HG02973 (cell line): Measurements from ENCODE around the gene TLR2.
A peak's percentile ranks its signal among the peaks of the same experiment; 100 is the strongest.

ENCODE experiments used
- ATAC-seq: cut with Tn5 transposase; IDR thresholded peaks from one replicate; pipeline ENCODE4 v1.9.1; 2021; ENCODE audit warnings: moderate library complexity; ENCODE audit not compliant: unreplicated experiment

The TLR2 gene, protein sequence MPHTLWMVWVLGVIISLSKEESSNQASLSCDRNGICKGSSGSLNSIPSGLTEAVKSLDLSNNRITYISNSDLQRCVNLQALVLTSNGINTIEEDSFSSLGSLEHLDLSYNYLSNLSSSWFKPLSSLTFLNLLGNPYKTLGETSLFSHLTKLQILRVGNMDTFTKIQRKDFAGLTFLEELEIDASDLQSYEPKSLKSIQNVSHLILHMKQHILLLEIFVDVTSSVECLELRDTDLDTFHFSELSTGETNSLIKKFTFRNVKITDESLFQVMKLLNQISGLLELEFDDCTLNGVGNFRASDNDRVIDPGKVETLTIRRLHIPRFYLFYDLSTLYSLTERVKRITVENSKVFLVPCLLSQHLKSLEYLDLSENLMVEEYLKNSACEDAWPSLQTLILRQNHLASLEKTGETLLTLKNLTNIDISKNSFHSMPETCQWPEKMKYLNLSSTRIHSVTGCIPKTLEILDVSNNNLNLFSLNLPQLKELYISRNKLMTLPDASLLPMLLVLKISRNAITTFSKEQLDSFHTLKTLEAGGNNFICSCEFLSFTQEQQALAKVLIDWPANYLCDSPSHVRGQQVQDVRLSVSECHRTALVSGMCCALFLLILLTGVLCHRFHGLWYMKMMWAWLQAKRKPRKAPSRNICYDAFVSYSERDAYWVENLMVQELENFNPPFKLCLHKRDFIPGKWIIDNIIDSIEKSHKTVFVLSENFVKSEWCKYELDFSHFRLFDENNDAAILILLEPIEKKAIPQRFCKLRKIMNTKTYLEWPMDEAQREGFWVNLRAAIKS

DNA sequence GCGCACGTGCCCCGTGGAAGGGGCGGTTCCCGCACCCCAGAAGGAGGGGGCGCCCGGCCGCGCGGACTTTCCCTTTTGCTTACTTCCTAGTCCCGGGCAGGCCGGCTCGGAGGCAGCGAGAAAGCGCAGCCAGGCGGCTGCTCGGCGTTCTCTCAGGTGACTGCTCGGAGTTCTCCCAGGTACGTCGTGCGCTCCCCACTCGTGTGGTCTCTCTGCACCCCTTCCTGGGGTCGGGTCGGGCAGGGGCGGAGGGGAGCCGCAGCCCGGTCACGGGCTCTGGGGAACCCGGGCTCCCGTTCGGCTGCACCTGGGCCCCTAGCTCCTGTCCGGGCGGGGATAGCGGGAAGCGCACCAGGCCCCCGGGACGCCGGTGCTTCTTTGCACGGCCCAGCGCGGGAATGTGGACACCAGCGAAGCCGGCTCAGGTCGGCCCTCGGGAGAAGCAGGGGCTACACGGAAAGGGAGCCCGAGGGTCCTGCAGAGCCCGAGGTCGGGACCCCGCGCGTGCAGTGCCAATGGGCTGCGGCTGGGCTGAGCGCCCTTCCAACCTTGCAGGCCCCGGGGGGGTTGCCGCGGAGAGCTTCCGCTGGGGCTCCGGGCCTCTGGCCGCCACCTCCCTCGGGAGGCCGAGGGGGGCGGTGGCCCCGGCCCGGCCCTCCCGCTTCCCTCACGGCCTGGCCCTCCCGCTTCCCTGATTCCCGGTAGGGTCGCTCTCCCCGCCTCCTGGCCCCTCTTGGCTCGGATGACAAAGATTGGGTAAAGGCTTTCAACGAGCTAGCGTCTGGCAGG is at the start of gene TLR2:
TSS of gene TLR2 (plus strand) at position 99 of the 789 bp plus-strand sequence. CDS start 18,628 bp downstream, outside the sequence.
- ATAC-seq, result peak; percentile 91

DNA sequence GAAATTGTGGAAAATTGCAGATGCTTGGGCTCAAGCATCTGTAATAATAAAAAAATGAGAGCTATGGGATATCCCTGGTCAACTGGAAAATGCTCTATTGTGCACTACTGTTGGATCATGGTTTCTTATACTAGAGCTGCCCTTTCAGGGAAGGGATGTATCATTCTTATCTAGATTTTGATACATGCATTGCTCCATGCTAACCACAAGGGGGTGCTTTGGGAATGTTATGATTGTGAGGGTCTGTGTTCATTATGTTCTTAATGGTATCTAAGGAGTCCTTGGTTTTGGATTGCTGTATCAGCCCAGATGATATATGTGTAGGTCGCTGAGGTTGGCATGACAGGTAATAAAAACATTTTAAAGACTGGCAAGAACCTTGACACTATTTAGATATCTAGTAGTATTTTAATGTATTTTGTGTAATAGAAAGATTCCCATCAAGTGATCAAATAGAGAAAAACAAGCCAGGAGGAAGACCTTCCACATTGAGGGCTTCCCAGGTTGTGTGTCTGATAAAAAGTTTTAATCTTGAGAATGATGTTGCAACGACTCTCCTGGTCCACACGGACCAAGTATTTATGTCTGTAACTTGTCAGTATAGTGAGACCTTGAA is 49.2 kb upstream of the TLR2 start:
- ATAC-seq, result no peak

DNA sequence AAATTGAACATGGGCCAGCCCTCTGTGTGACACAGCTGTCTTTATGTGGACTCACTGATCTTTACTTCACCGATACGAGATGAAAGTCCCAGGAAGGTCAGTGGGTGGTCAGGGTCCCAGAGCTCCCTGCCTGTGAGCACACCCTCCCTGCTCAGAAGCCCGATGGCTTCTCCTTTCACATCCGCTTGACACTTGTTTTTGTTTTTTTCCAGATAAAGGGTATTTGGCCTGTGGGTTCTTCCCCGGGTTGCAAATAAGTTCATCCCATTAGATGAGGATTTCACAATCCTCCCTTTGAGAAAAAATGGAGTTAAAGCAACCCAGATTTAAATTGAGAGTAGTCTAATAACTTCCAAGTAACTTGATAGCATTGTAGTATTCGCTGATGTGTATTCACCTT is 48.2 kb upstream of the TLR2 start:
- no peak for ATAC-seq

DNA sequence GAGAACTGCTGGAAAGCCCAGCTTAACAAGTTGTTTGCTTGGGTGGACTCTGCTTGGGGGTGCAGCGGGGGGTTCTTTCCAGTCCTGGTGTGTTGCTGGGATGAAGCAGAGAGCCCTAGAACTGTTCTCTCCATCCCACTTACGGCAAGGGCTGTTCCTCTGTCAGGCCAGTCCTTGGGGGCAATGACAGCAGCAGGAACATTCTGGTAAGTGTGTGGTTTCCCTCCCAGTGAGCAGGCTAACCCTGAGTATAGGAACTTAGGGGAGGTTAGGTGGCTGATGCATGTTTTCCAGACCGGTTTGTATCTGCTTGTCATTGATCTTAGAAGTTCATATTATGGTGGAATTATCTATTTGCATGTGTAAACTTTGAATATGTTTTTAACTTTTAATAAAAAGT is 46.9 kb upstream of the TLR2 start:
- no peak for ATAC-seq

DNA sequence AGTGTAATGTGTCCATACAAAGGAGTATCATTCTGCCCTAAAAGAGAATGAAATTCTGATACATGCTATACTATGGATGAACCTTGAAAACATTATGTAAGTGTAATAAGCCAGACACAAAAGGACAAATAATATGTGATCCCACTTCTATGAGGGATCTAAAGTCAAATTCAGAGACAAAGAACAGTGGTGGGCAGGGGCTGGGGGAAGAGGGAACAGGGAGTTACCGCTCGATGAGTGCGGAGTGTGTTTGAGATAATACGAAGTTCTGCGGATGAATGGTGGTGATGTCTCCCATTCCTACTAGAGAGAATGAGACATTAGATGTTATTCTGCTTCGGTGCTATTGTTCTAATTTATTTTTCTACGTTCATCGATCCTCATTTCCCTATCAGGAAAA is 46.1 kb upstream of the TLR2 start:
- ATAC-seq, result no peak

DNA sequence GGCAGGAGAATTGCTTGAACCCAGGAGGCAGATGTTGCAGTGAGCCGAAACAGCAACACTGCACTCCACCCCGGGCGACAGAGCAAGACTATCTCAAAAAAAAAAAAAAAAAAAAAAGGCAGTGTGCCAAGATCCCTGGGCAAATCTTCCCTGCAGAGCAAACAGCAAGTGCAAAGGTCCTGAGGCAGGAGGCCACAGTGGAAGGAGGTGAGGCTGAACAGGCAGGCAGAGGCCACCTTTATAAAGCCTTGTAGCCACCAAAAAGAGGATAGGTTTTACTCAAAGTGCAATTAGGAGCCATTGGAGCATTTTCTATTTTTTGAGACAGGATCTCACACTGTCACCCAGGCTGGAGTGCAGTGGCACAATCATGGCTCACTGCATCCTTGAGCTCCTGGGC is 45.1 kb upstream of the TLR2 start:
- no peak for ATAC-seq

DNA sequence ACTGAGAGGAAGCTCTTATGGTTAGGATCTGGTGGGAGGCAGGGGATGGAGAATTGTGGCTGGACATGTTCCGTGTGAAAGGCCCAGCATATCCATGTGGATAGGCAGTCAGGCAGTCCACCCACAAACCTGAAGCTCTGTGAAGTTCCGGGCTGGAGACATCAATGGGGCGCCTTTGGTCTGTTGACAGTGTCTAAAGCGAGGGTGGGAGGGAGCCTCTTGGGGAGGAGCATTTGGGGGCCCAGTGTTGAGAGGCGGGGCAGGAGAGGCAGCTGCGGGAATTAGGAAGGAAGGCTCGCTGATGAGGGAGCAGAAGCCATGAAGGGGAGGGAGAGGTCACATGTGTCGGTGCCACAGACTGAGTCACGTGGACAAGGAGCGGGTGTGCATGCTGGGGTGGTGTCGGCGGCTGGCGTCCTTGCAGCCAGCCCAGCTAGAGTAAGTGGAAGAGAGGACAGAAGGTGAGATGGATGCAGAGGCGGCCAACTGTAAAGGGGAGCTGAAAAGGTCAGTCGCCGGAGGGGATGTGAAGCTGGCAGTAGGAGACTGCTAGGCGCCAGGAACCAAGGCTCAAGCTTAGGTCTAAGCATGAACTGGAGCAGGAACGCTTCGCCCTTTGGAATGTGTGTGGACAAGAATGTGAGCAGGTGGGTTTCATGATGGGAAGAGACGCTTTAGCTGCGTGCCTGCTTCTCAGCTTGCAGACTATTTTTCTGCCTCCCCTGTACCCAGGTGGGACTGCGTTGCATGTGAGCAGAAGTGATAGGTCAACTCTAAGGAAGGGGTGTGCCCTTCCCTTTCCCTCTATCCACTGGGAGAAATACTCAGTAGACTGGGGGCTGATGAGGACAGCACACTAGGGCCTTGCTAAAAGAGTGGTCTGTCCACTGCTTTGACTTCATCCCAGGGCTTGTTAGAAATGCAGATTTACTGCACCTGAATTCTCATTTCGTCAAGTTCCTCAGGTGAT is 44.0 kb upstream of the TLR2 start:
- no peak for ATAC-seq

DNA sequence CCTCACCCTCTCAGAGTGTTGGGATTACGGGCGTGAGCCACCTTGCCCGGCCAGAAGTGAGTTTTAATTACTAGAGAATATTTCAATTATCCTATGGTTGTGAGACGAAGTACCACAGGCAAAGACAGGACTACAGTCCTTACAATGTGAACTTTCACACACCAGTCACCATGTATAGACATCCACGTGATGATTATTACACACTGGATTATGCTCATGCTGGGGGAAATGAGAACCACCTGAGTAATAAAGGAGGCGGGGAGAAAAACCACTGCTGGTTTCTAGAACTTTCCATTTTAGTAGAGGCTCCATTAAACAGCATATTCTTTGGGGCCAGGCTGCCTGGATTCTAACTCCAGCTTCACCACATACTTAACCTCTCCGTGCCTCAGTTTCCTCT is 42.5 kb upstream of the TLR2 start:
- ATAC-seq, result no peak

DNA sequence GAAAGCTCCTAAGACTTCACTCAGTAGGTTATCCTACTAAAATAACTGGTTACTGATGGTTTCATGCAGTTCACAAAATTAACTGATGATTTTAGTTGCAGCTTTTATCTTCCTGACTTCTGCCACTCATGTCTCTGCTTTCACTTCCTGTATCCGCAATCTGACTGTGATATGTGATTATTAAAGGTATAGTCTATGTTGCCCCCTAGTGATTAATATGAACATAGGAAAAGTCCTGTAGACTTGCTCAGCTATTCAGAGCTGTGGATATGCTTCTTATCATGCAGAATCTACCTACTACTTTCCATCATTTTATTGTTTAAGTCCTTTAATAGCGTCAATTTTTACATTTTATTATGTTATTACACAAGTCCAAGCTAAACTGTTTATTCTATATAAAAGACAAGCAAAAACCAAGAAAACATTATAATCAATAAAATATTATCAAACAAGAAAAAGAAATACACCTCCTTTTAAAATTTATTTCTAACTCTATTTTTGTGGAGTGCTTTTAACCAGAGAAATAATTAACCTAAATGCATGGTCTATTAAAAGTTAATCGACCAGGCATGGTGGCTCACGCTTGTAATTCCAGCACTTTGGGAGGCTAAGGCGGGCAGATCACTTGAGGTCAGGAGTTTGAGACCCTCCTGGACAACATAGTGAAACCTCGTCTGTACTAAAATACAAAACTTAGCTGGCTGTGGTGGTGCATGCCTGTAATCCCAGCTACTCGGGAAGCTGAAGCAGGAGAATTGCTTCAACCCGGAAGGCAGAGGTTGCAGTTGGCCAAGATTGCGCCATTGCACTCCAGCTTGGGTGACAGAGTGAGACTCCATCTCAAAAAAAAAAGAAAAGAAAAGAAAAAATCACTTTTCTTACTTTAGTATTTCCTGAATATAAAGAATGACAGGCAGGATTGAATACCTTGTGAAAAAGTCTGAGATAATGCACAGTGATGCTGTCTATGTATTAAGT is 40.4 kb upstream of the TLR2 start:
- peak; percentile 88 for ATAC-seq

DNA sequence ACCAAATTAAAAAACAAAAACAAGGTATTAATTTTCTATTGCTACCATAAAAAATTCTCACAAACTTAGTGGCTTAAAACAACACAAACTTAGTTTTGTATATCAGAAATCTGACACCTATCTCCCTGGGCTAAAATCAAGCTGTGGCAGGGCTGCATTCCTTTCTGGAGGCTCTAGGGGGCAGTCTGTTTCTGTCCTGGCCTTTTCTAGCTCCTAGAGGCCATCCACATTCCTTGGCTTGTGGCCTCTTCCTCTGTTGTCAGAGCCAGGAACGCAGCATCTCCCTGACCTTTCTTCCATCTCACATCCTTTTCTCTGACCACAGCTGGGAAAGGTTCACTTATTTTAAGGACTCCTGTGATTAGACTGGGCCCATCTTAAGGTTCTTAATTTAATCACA is 38.9 kb upstream of the TLR2 start:
- ATAC-seq, result no peak

DNA sequence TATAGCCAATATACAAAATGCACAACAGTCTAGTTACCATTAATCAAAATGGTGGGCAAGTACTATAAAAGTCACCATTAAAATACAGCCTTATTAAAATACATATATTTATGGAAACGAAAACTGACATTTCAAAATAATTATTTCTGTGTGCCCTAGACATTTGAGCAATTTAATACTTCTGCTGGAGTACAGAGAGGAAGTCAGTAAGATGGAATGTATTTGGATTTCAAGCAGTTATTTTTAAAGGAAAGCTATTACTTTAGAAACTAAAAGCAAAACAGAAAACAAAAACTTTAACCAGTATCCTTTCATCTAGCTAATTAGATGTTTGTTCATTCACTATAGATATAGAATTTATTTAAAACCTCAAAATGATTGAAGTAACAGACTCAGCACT is 37.8 kb upstream of the TLR2 start:
- no peak for ATAC-seq

DNA sequence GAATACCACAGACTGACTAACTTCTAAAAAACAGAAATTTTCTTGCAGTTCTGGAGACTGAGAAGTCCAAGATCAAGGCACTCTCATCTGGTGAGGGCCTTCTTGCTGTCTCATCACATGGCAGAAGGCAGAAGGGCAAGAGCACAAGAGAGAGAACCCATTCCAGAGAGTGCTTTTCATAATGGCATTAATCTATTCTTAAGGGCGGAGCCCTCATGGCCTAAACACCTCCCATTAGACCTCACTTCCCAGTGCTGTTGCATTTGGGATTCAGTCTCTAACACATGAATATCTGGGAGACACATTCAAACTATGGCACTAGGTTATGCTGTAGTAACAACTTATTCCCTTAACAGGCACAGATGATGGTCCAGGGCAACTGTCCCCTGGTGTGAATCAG is 37.1 kb upstream of the TLR2 start:
- ATAC-seq, result no peak

DNA sequence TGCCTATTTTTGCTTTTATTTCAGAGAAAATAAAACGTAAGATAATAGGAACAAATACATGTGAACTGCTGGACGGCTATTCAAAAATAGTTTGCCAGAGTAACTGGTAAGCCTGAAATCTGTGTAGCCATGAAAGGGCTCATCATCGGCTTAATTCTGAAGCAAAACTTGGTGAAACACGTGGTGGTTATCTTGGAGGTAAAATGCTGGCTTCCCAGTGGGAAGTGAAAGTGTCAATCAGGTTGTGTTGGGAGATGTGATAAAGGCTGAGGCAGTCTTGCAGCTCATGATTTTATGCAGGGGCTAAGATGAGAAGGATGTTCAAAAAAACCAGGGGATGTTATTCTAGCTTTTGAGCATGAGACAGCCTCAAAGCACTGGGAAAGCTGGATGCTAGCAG is 36.1 kb upstream of the TLR2 start:
- ATAC-seq, result no peak

DNA sequence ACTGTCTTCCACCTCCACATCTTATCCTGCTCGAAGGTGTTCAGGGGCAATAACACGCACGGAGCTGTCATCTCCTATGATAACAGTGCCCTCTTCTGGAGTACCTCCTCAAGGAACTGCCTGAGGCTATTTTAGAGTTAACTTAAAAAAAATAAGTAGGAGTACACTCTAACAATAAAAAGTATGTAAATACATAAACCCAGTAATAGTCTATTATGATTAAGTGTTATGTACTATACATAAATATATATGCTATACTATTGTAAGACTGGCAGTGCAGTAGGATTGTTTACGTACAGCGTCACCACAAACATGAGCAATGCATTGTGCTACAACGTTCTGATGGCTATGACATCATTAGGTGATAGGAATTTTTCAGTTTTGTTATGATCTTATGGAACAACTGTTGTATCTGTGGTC is 34.5 kb upstream of the TLR2 start:
- ATAC-seq, result no peak

DNA sequence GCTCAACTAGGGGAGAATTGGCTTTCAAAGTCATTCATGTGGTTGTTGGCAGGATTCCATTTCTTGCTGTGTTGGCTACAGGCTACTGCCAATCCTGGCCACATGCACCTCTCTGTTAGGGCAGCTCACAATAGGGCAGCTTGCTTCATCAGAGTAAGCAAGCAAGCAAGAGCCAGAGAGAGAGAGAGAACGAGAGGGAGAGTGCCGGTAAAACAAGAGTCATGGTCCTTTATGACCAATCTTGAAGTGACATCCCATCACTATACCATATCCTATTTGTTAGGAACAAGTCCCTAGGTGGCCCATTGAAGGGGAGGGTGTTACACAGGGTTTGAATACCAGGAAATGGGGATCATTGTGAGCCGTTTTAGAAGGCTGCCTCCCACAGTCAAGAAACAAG is 33.0 kb upstream of the TLR2 start:
- no peak for ATAC-seq

DNA sequence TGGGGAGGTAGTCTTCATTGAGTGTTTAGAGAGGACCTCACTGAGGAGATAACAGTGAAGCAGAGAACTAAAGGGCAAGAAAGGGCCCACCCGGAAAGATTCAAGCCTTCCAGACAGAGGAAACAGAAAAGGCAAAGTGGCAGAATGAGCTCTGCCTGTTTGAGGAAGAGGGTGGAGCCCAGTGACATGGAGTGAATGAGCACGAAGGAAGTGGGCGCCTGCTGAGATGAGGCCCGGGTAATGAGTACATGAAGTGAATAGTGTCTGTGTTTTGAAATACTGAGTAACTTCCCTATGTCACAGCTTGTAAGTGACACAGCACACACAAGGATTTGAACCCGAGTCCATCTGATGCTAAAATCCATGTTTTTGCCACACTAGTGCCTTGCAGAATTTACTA is 32.5 kb upstream of the TLR2 start:
- no peak for ATAC-seq

DNA sequence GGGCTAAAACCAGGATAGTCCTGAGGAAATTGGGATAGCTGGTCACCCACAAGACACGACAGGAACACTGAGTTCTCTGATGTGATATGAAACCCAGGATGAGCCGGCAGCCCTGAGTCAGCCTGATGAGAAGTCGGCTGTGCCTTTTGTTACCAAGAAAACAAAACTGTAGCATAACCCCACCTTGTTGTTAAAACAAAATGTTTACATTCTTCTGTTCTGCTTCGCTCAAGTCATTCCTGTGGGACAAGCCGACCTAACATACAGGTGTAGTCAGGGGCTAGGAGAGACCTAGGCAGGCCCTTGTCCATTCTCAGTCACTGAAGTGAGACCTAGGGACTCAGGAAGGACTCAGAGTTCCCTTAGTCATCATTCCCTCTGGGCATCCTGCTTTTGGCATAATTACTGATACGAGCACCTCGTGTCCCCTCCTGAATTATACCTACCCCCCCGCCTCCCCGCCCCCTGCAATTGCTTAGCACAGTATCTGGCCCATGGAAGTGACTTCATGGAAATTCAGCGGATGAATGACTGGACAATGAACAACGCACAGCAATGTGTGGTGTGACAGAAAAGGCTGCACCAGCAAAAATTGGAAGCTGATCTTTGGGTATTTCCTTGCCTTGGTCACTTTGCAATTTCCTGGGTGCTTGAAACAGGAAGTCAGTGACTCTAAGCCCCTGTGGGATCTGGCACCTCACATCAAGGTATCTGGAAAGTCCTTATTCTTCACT is 31.9 kb upstream of the TLR2 start:
- ATAC-seq, result no peak

DNA sequence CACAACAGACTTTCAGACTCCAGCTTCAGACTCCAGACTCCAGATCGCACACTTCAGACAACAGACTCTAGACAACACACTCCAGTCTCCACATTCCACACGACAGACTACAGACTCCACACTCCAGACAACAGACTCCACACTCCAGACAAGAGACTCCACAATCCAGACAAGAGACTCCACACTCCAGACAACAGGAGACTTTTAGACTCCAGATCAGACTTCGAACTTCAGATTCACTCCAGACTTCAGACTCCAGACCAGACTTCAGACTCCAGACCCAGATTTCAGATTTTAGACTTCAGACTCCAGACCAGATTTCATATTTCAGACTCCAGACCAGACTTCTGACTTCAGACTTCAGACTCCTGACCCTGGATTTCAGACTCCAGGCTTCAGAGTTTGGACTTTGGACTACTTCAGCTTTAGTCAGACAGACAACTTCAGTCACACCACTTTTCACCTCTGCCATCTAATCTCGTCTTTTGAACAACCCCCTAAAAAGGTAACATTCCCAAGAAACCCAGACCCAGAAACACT is 29.0 kb upstream of the TLR2 start:
- ATAC-seq, result no peak
